Tibial artery (tissue), 4 donors: ENCODE measurements around the gene LUC7L.
"Not testable (repeated sequence)": the region's sequence is repeated elsewhere in the genome, so short reads cannot be mapped to it uniquely, and the experiment has no call there.

ENCODE experiments used
- DNase-seq, 2 donors: peaks; one replicate each; pipeline ENCODE4 v3.0.0-alpha.2; 2019
- H3K27ac ChIP-seq, 2 donors: fragments of 200-600 bp; sonication (generic) in 1 of 2; 1 replicate in 1 of 2; 2 replicates in 1 of 2; pipeline ENCODE4 v1.5.1; 2018 to 2019; ENCODE audit warnings: mild to moderate bottlenecking in 1 of 2
- H3K27me3 ChIP-seq, 2 donors: fragments of 200-600 bp; sonication (generic) in 1 of 2; one replicate each; pipeline versions ENCODE4 v1.5.1 to v1.6.0; 2016 to 2019
- H3K36me3 ChIP-seq, 3 donors: fragments of 200-600 bp; sonication (generic) in 2 of 3; one replicate each; pipeline ENCODE4 v1.5.1; 2016 to 2019; ENCODE audit warnings: mild to moderate bottlenecking in 2 of 3
- H3K4me1 ChIP-seq, 4 donors: fragments of 200-600 bp; sonication (generic) in 2 of 4; 1 replicate in 3 of 4; 2 replicates in 1 of 4; pipeline ENCODE4 v1.5.1; 2016 to 2019
- H3K4me3 ChIP-seq, 2 donors: fragments of 200-600 bp; sonication (generic) in 1 of 2; 1 replicate in 1 of 2; 2 replicates in 1 of 2; pipeline ENCODE4 v1.5.1; 2018 to 2019; ENCODE audit warnings: mild to moderate bottlenecking in 2 of 2
- H3K9me3 ChIP-seq, 3 donors: fragments of 200-600 bp; sonication (generic) in 1 of 3; one replicate each; pipeline ENCODE4 v1.5.1; 2016 to 2019
- intact Hi-C: fragments of 100-400 bp; cut with DNase I; formaldehyde crosslinking; loops from one replicate; pipeline ENCODE4 v1.15.0; 2023; ENCODE audit warnings: low total_unique reads
- TF ChIP-seq, protein P1 (sequence below), 2 experiments: fragments of 200-600 bp in 1 of 2; fragments of 450-650 bp in 1 of 2; IDR thresholded peaks; one replicate each; pipeline ENCODE4 v1.5.1; 2017 to 2019; ENCODE audit warnings: antibody characterized with exemption in 2 of 2, mild to moderate bottlenecking in 1 of 2, moderate library complexity in 1 of 2

Gene LUC7L

DNA sequence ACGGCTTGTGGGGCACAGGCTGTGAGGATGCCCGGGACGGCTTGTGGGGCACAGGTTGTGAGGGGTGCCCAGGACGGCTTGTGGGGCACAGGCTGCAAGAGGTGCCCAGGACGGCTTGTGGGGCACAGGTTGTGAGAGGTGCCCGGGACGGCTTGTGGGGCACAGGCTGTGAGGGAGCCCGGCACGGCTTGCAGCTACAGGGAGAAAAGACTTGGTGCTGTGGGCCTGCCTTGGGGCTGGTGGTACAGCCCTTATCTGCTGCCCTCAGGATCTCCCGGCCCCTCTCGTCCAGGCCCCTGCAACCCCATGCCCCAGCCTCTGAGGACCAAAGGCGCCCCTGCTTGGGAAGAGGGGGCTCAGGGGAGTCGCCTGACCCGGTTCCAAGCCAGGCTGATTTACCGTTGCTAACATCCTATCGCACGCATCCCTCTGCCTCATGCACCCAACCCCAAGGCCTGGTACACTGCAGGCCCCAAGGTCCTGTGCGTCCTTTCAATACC, 68.5 kb downstream of the LUC7L start:
- peaks cover 7 to 9% (median 9%) of the 10 kb centered on the region in 4 donors for H3K4me1 ChIP-seq
- intact Hi-C loops = no loop called here
- H3K27ac ChIP-seq = no peak overlapping the region
- H3K4me3 ChIP-seq = no peak overlapping the region
- H3K36me3 ChIP-seq = no peaks in the 10 kb centered on the region
- peaks cover 7 to 62% of the 10 kb centered on the region in 2 donors for H3K27me3 ChIP-seq
- no peaks in the 10 kb centered on the region for H3K9me3 ChIP-seq
- no peak for DNase-seq
- TF ChIP-seq, protein P1, sequence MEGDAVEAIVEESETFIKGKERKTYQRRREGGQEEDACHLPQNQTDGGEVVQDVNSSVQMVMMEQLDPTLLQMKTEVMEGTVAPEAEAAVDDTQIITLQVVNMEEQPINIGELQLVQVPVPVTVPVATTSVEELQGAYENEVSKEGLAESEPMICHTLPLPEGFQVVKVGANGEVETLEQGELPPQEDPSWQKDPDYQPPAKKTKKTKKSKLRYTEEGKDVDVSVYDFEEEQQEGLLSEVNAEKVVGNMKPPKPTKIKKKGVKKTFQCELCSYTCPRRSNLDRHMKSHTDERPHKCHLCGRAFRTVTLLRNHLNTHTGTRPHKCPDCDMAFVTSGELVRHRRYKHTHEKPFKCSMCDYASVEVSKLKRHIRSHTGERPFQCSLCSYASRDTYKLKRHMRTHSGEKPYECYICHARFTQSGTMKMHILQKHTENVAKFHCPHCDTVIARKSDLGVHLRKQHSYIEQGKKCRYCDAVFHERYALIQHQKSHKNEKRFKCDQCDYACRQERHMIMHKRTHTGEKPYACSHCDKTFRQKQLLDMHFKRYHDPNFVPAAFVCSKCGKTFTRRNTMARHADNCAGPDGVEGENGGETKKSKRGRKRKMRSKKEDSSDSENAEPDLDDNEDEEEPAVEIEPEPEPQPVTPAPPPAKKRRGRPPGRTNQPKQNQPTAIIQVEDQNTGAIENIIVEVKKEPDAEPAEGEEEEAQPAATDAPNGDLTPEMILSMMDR (IDR thresholded peaks at IDR 0.05) = no peak

DNA sequence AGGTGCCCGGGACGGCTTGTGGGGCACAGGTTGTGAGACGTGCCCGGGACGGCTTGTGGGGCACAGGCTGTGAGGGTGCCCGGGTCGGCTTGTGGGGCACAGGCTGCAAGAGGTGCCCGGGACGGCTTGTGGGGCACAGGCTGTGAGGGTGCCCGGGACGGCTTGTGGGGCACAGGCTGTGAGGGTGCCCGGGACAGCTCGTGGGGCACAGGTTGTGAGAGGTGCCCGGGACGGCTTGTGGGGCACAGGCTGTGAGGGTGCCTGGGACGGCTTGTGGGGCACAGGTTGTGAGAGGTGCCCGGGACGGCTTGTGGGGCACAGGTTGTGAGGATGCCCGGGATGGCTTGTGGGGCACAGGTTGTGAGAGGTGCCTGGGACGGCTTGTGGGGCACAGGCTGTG, 69.0 kb downstream of the LUC7L start:
- H3K27ac ChIP-seq, DNase-seq, H3K9me3 ChIP-seq, intact Hi-C loops, H3K4me1 ChIP-seq, H3K36me3 ChIP-seq, H3K4me3 ChIP-seq: not testable (repeated sequence)
- peaks cover 2 to 62% of the 10 kb centered on the region in 2 donors for H3K27me3 ChIP-seq

DNA sequence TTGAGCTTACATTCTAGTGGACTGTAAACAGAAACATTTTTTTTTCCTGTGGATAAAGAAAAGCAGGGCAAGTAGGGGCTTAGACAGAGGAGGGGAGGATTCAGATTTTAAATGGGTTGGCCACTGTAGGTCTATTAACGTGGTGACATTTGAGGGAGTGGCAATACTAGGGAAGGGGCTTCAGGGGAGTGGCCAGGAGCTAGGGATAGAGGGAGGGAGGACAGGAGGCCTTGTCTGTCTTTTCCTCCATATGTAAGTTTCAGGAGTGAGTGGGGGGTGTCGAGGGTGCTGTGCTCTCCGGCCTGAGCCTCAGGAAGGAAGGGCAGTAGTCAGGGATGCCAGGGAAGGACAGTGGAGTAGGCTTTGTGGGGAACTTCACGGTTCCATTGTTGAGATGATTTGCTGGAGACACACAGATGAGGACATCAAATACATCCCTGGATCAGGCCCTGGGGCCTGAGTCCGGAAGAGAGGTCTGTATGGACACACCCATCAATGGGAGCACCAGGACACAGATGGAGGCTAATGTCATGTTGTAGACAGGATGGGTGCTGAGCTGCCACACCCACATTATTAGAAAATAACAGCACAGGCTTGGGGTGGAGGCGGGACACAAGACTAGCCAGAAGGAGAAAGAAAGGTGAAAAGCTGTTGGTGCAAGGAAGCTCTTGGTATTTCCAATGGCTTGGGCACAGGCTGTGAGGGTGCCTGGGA, 70.0 kb downstream of the LUC7L start:
- Histone ChIP-seq H3K27ac (no peak overlapping the region), H3K36me3 (no peaks in the 10 kb centered on the region), H3K9me3 (no peaks in the 10 kb centered on the region), H3K4me3 (no peak overlapping the region), H3K27me3 (peaks cover 0 to 68% of the 10 kb centered on the region in 2 donors), H3K4me1 (peaks cover 0 to 8% (median 7%) of the 10 kb centered on the region in 4 donors)
- no peak for DNase-seq
- intact Hi-C loops = no loop called here
- TF ChIP-seq, protein P1 (IDR thresholded peaks at IDR 0.05) = no peak

DNA sequence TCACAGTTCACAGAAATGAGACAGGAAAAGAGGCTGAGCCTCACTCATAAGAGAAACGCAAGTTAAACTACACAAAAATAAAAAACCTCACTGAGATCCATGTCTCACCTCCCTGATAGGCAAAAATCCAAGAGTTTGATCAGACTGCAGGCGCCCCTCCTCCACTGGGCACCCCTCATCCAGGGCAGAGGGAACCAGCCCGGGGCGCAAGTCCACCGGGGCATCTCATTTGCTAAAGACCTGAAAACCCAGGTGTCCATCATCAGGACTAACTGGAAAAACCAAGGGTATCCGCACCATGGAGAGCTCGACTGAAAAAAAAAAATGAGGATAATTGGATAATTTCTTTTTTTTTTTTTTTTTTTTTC, 74.2 kb downstream of the LUC7L start:
- intact Hi-C loops = no loop called here
- TF ChIP-seq, protein P1 (IDR thresholded peaks at IDR 0.05) = no peak
- no peak overlapping the region for H3K27ac ChIP-seq
- no peaks in the 10 kb centered on the region for H3K9me3 ChIP-seq
- H3K36me3 ChIP-seq = no peaks in the 10 kb centered on the region
- peaks cover 0 to 63% of the 10 kb centered on the region in 2 donors for H3K27me3 ChIP-seq
- H3K4me1 ChIP-seq = peaks cover 0 to 10% (median 9%) of the 10 kb centered on the region in 4 donors
- DNase-seq = no peak
- H3K4me3 ChIP-seq = peak overlapping the region in 1 of 2 donors; percentile 47

DNA sequence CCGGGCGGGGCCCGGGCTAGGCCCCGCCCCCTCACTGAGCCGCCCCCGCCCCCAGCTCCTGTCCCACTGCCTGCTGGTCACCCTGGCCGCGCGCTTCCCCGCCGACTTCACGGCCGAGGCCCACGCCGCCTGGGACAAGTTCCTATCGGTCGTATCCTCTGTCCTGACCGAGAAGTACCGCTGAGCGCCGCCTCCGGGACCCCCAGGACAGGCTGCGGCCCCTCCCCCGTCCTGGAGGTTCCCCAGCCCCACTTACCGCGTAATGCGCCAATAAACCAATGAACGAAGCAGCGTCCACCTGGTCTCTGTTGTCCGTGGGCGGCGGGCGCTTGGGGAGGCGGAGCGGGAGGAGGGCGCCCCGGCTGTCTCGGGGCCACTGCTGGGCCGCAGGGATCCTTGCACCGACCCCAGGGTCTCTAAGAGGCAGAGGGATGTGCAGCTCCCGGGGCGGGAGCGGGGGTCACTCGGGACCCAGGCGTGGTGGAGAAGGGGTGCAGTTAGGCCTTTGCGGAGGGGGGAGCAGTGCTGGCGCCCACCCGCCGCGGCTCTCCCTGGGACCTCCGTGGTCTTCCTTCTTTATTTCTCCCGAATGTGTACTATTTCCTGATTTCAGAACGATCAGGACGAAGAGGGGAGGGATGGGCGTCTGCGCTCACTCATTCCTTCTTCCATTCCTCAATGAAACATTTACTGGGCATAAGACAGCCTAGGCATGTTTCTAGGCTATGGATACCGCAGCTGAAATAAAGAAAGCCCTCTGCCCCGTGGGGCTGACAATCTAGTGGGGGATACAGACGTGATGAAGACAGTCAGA, 74.8 kb downstream of the LUC7L start:
- TF ChIP-seq, protein P1 (IDR thresholded peaks at IDR 0.05) = no peak
- peaks cover 0 to 63% of the 10 kb centered on the region in 2 donors for H3K27me3 ChIP-seq
- no peaks in the 10 kb centered on the region for H3K36me3 ChIP-seq
- H3K4me1 ChIP-seq = peaks cover 0 to 10% (median 9%) of the 10 kb centered on the region in 4 donors
- peak overlapping the region; percentile 31 to 47 for H3K4me3 ChIP-seq
- intact Hi-C loops = no loop called here
- H3K9me3 ChIP-seq = no peaks in the 10 kb centered on the region
- no peak overlapping the region for H3K27ac ChIP-seq
- no peak for DNase-seq

DNA sequence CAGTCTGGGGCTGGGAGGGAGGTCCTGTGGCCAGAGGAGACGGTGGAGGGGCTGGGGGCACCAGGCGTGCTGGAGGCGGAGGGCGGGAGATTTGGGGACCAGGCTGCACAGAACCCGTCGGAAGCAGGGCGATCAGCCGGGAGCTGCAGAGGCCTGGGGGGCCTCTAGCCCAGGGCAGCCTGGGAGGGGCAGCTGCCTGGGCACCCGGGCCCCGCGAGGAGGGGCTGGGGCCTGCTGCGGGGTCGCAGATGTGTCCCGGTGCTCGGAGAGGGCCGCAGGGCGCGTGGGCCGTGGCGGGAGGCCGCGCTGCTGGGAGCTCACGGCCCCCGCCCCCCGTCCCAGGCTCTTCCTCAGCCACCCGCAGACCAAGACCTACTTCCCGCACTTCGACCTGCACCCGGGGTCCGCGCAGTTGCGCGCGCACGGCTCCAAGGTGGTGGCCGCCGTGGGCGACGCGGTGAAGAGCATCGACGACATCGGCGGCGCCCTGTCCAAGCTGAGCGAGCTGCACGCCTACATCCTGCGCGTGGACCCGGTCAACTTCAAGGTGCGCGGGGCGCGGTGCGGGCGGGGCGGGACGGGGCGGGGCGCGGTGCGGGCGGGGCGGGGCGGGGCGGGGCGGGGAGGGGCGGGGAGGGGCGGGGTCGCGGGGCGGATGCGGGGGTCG, 75.6 kb downstream of the LUC7L start:
- intact Hi-C loops = not testable (repeated sequence)

DNA sequence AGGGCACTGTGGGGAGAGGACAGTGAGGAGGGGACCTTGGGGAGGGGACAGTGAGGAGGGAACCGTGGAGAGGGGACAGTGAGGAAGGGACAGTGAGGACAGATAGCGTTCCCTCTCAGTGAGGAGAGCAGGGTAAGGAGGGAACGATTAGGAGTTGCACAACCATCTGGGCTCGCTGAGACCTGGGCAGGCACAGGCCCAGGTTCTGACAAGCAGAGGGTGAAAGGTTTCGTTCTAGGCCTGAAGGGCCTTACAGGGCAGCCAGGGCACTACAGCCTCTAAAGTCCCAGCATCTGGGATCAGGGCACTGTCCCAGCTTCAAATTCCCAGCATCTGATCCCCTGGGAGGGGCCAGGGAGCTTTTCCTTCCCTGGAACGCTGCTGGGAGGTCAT, 76.1 kb downstream of the LUC7L start:
- DNase-seq, intact Hi-C loops, H3K4me3 ChIP-seq, H3K36me3 ChIP-seq, H3K27ac ChIP-seq, H3K9me3 ChIP-seq: not testable (repeated sequence)
- H3K4me1 ChIP-seq = peaks cover 0 to 10% (median 9%) of the 10 kb centered on the region in 4 donors
- peaks cover 0 to 61% of the 10 kb centered on the region in 2 donors for H3K27me3 ChIP-seq

More for the DNA sequence above, 75.6 kb downstream of the LUC7L start:
- H3K4me1 ChIP-seq = peaks cover 0 to 10% (median 9%) of the 10 kb centered on the region in 4 donors
- H3K27me3 ChIP-seq = peaks cover 0 to 61% of the 10 kb centered on the region in 2 donors
- H3K4me3 ChIP-seq, H3K9me3 ChIP-seq, DNase-seq, H3K36me3 ChIP-seq, H3K27ac ChIP-seq: not testable (repeated sequence)
